Left ventricle myocardium inferior (tissue), 1 donor: ENCODE data around the gene MYH14. TPM values are rescaled to one million over a fixed set of nuclear protein-coding genes. Genes with fewer than 3 reads are reported as not detected.

Experiments
- DNase-seq: peaks from one replicate; pipeline ENCODE4 v3.0.0-alpha.2; 2020
- H3K27ac ChIP-seq: fragments of 200-600 bp; replicated peaks from 2 replicates; pipeline ENCODE4 v1.8.0; 2021
- H3K27me3 ChIP-seq: fragments of 200-600 bp; 2 replicates; pipeline ENCODE4 v1.8.0; 2021; ENCODE audit warnings: low read depth
- H3K36me3 ChIP-seq: fragments of 200-600 bp; 2 replicates; pipeline ENCODE4 v1.8.0; 2021
- H3K4me1 ChIP-seq: fragments of 200-600 bp; 2 replicates; pipeline ENCODE4 v1.8.0; 2021
- H3K4me3 ChIP-seq: fragments of 200-600 bp; 2 replicates; pipeline ENCODE4 v1.8.0; 2021; ENCODE audit warnings: mild to moderate bottlenecking, moderate library complexity
- H3K9me3 ChIP-seq: fragments of 200-600 bp; replicated peaks from 2 replicates; pipeline ENCODE4 v1.8.0; 2021
- intact Hi-C: fragments of 100-400 bp; cut with micrococcal nuclease; formaldehyde crosslinking; loops from one replicate; pipeline ENCODE4 v1.11.0; 2022
- total RNA-seq: library from RNA; stranded (reverse); fragmentation: NEBNext Ultra II Directional; extraction: Animal tissue kit (Norgen Biotek cat#: 25700); gene quantifications from one replicate; pipeline ENCODE4 v1.2.1, GENCODE V29; 2021
- TF ChIP-seq, protein P1 (sequence below): fragments of 200-600 bp; IDR thresholded peaks from 2 replicates; pipeline ENCODE4 v1.8.0; 2021; ENCODE audit warnings: antibody characterized with exemption, mild to moderate bottlenecking, borderline replicate concordance
- donor health status: DM: no; HTN: yes; CAD: no; lungs with severe emphysema.

Gene MYH14
- total RNA-seq, 1 donor from 2014 or later: 115 TPM

DNA sequence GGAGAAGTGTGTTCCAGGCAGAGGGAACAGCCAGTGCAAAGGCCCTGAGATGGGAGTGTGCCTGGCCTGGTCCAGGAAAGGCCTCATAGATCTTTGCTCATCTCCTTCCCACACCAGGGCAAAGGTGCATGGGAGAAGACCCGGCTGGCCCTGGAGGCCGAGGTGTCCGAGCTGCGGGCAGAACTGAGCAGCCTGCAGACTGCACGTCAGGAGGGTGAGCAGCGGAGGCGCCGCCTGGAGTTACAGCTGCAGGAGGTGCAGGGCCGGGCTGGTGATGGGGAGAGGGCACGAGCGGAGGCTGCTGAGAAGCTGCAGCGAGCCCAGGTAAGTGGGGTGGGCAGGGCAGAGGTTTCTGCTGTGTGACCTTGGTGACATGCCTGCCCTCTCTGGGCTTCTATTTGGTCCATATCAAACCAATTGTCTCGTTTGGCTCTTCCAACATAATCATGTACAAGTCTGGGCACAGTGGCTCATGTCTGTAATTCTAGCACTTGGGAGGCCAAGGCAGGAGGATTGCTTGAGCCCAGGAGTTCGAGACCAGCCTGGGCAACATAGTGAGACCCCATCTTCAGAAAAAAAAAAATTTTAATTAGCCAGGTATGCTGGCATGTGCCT lies 74.7 kb downstream of the MYH14 start:
- H3K27ac ChIP-seq: no peak overlapping the region
- no peaks in the 10 kb centered on the region for H3K9me3 ChIP-seq
- intact Hi-C loops: no loop called here
- TF ChIP-seq, protein P1, sequence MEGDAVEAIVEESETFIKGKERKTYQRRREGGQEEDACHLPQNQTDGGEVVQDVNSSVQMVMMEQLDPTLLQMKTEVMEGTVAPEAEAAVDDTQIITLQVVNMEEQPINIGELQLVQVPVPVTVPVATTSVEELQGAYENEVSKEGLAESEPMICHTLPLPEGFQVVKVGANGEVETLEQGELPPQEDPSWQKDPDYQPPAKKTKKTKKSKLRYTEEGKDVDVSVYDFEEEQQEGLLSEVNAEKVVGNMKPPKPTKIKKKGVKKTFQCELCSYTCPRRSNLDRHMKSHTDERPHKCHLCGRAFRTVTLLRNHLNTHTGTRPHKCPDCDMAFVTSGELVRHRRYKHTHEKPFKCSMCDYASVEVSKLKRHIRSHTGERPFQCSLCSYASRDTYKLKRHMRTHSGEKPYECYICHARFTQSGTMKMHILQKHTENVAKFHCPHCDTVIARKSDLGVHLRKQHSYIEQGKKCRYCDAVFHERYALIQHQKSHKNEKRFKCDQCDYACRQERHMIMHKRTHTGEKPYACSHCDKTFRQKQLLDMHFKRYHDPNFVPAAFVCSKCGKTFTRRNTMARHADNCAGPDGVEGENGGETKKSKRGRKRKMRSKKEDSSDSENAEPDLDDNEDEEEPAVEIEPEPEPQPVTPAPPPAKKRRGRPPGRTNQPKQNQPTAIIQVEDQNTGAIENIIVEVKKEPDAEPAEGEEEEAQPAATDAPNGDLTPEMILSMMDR: no peak
- H3K27me3 ChIP-seq: peaks cover 4% of the 10 kb centered on the region
- no peak for DNase-seq
- no peak overlapping the region for H3K4me3 ChIP-seq
- H3K4me1 ChIP-seq: no peaks in the 10 kb centered on the region
- H3K36me3 ChIP-seq: peaks cover 56% of the 10 kb centered on the region

DNA sequence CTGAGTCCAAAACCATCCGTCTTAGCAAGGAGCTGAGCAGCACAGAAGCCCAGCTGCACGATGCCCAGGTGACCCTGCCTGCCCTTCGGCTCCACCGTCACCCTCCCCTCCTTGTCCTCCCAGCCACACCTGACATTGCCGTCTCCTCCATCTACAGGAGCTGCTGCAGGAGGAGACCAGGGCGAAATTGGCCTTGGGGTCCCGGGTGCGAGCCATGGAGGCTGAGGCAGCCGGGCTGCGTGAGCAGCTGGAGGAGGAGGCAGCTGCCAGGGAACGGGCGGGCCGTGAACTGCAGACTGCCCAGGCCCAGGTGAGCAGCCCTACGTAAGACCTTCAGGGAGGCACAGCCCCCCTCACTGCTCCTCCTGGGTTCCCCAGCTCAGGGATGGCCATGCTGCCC lies 76.7 kb downstream of the MYH14 start:
- H3K27me3 ChIP-seq: peaks cover 4% of the 10 kb centered on the region
- DNase-seq: no peak
- H3K4me1 ChIP-seq: no peaks in the 10 kb centered on the region
- H3K4me3 ChIP-seq: no peak overlapping the region
- TF ChIP-seq, protein P1: no peak
- H3K9me3 ChIP-seq: peaks cover 4% of the 10 kb centered on the region
- intact Hi-C loops: no loop called here
- no peak overlapping the region for H3K27ac ChIP-seq
- peaks cover 62% of the 10 kb centered on the region for H3K36me3 ChIP-seq

DNA sequence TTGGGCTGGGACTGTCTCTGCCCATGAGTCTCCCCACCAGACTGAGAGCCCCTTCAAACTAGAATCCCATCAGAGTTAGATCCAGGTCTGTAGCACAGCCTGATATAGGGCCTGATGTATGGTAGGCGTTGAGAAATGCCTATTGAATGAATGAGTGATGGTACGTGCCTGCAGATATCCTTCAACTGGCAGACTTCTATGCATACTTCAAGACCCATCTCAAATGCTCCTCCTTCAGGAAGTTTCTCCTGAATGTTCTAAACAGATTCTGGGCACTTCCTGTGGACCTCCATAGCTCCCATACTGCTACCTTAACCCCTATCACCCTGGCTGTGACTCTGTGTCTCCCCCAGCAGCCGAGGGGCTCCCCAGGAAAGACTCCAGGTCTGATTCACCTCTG lies 77.6 kb downstream of the MYH14 start:
- intact Hi-C loops: no loop called here
- peaks cover 65% of the 10 kb centered on the region for H3K36me3 ChIP-seq
- TF ChIP-seq, protein P1: no peak

DNA sequence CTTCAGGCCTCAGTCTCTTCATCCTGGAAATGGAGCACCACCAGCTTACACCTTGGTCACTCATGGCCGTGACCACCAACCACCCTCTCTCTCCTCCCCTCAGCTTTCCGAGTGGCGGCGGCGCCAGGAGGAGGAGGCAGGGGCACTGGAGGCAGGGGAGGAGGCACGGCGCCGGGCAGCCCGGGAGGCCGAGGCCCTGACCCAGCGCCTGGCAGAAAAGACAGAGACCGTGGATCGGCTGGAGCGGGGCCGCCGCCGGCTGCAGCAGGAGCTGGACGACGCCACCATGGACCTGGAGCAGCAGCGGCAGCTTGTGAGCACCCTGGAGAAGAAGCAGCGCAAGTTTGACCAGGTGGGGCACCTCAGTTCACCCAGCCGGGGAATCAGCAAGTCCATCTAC lies 78.1 kb downstream of the MYH14 start:
- intact Hi-C loops: no loop called here
- Histone ChIP-seq H3K4me1 (no peaks in the 10 kb centered on the region), H3K36me3 (peaks cover 65% of the 10 kb centered on the region), H3K9me3 (peaks cover 19% of the 10 kb centered on the region), H3K27me3 (no peaks in the 10 kb centered on the region), H3K27ac (no peak overlapping the region), H3K4me3 (no peak overlapping the region)
- TF ChIP-seq, protein P1: no peak
- DNase-seq: no peak

More for the DNA sequence above, 77.6 kb downstream of the MYH14 start:
- Histone ChIP-seq H3K9me3 (peaks cover 13% of the 10 kb centered on the region), H3K27me3 (peaks cover 1% of the 10 kb centered on the region), H3K4me3 (no peak overlapping the region), H3K4me1 (no peaks in the 10 kb centered on the region), H3K27ac (no peak overlapping the region)
- no peak for DNase-seq

DNA sequence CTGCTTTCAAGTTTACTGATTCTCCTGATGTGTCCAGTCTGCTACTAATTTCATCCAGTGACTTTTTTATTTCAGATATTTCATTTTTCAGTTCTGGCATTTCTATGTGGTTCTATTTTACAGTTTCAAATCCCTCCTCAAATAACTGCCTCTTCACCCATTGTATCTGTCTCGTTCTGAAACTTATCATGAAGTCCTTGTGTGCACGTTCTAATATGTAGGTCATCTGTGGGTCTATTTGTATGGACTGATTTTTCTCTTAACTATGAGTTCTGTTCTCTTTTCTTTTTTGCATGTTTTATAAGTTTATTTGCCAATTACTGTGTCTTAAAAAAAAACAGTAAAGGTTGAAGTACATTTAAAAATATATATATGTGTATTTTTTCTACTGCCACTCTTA lies 82.4 kb downstream of the MYH14 start:
- Histone ChIP-seq H3K4me3 (no peak overlapping the region), H3K36me3 (peaks cover 80% of the 10 kb centered on the region), H3K27ac (no peak overlapping the region), H3K9me3 (peaks cover 35% of the 10 kb centered on the region), H3K27me3 (peaks cover 5% of the 10 kb centered on the region), H3K4me1 (no peaks in the 10 kb centered on the region)
- no peak for DNase-seq
- TF ChIP-seq, protein P1: no peak
- intact Hi-C loops: no loop called here
